Amygdala (tissue), 56 donors: Measurements from ENCODE around the gene CACNA1C.

Source experiments
- DNase-seq, 56 donors: peaks; one replicate each; lab custom pipeline; 2025; lab: John Stamatoyannopoulos, UW

CACNA1C gene

GRCh38 chr12:2456813-2457186 is 404.0 kb downstream of the CACNA1C start:
- no peak for DNase-seq

- no peak for DNase-seq
Observed at GRCh38 chr12:2457215-2457932, 404.6 kb downstream of the CACNA1C start.

- no peak for DNase-seq
Observed at GRCh38 chr12:2457933-2458414, 405.2 kb downstream of the CACNA1C start.

GRCh38 chr12:2460051-2460670 is 407.4 kb downstream of the CACNA1C start:
- no peak for DNase-seq

- no peak for DNase-seq
Observed at GRCh38 chr12:2461046-2461445, 408.3 kb downstream of the CACNA1C start.

- DNase-seq = no peak
Observed at GRCh38 chr12:2461645-2462044, 408.9 kb downstream of the CACNA1C start.

GRCh38 chr12:2462087-2462486 is 409.3 kb downstream of the CACNA1C start:
- DNase-seq = no peak

GRCh38 chr12:2463719-2464118 is 410.9 kb downstream of the CACNA1C start:
- DNase-seq = no peak

- no peak for DNase-seq
Observed at GRCh38 chr12:2465681-2466080, 412.9 kb downstream of the CACNA1C start.

GRCh38 chr12:2466211-2466610 is 413.4 kb downstream of the CACNA1C start:
- DNase-seq = no peak

- no peak for DNase-seq
Observed at GRCh38 chr12:2467447-2468195, 414.8 kb downstream of the CACNA1C start.

GRCh38 chr12:2475984-2476383 is 423.2 kb downstream of the CACNA1C start:
- no peak for DNase-seq

- no peak for DNase-seq
Observed at GRCh38 chr12:2477009-2477766, 424.4 kb downstream of the CACNA1C start.

GRCh38 chr12:2479851-2480535 is 427.2 kb downstream of the CACNA1C start:
- no peak for DNase-seq

GRCh38 chr12:2481346-2481745 is 428.6 kb downstream of the CACNA1C start:
- no peak for DNase-seq

- no peak for DNase-seq
Observed at GRCh38 chr12:2481951-2482350, 429.2 kb downstream of the CACNA1C start.

- DNase-seq = no peak
Observed at GRCh38 chr12:2482938-2483660, 430.3 kb downstream of the CACNA1C start.

- DNase-seq = no peak
Observed at GRCh38 chr12:2483713-2484112, 430.9 kb downstream of the CACNA1C start.

GRCh38 chr12:2484141-2484776 is 431.5 kb downstream of the CACNA1C start:
- no peak for DNase-seq
